NCI-H524 treated with DMSO at 0.1 percent for 48 hours (cell line): ENCODE results near the gene AP1S1.
"Not testable (repeated sequence)": the region's sequence is repeated elsewhere in the genome, so short reads cannot be mapped to it uniquely, and the experiment has no call there.

Experiments
- DNase-seq: peaks from one replicate; lab custom pipeline; 2025; lab: John Stamatoyannopoulos, UW

AP1S1 gene

DNA sequence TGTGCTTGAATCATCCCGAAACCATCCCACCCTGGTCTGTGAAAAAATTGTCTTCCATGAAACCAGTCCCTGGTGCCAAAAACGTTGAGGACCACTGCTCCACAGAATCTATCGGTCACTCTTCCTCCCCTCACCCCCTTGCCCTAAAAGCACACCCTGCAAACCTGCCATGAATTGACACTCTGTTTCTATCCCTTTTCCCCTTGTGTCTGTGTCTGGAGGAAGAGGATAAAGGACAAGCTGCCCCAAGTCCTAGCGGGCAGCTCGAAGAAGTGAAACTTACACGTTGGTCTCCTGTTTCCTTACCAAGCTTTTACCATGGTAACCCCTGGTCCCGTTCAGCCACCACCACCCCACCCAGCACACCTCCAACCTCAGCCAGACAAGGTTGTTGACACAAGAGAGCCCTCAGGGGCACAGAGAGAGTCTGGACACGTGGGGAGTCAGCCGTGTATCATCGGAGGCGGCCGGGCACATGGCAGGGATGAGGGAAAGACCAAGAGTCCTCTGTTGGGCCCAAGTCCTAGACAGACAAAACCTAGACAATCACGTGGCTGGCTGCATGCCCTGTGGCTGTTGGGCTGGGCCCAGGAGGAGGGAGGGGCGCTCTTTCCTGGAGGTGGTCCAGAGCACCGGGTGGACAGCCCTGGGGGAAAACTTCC is 28.2 kb upstream of the AP1S1 start:
- DNase-seq, result no peak

DNA sequence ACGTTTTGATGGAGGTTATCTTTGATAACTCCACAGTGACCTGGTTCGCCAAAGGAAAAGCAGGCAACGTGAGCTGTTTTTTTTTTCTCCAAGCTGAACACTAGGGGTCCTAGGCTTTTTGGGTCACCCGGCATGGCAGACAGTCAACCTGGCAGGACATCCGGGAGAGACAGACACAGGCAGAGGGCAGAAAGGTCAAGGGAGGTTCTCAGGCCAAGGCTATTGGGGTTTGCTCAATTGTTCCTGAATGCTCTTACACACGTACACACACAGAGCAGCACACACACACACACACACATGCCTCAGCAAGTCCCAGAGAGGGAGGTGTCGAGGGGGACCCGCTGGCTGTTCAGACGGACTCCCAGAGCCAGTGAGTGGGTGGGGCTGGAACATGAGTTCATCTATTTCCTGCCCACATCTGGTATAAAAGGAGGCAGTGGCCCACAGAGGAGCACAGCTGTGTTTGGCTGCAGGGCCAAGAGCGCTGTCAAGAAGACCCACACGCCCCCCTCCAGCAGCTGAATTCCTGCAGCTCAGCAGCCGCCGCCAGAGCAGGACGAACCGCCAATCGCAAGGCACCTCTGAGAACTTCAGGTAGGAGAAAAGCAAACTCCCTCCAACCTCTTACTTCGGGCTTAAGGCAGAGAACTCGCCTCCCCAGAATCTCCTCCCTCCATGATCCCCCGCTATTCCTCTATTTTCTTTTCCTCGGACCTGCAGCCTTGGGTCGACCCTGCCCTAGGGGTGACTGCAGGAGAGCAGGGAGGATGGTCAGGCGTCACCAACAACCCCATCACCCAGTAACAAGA is 27.4 kb upstream of the AP1S1 start, which contains the start of gene SERPINE1:
SERPINE1 (plus strand) TSS at position 454 of the 809 bp plus-strand sequence. CDS start 1,290 bp downstream, outside the sequence.
- no peak for DNase-seq

DNA sequence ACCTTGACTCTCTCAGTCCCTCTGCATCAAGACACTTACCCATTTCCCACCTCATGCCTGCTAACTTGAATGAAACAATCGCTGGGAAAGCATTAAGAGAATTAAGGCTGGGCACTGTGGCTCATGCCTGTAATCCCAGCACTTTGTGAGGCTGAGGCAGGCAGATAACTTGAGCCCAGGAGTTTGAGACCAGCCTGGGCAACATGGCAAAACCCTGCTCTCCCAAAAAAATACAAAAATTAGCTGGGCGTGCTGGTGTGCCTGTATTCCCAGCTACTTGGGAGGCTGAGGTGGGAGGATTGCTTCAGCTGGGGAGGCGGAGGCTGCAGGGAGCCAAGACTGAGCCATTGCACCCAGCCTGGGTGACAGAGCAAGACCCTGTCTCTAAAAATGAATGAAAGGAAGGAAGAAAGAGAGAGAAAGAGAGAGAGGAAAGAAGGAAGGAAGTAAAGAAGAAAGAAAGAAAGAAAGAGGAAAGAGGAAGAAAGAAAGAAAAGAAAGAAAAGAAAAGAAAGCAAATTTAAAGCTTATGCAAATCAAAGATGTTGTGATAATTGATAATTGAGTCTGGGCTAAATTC is 26.7 kb upstream of the AP1S1 start:
- no peak for DNase-seq

DNA sequence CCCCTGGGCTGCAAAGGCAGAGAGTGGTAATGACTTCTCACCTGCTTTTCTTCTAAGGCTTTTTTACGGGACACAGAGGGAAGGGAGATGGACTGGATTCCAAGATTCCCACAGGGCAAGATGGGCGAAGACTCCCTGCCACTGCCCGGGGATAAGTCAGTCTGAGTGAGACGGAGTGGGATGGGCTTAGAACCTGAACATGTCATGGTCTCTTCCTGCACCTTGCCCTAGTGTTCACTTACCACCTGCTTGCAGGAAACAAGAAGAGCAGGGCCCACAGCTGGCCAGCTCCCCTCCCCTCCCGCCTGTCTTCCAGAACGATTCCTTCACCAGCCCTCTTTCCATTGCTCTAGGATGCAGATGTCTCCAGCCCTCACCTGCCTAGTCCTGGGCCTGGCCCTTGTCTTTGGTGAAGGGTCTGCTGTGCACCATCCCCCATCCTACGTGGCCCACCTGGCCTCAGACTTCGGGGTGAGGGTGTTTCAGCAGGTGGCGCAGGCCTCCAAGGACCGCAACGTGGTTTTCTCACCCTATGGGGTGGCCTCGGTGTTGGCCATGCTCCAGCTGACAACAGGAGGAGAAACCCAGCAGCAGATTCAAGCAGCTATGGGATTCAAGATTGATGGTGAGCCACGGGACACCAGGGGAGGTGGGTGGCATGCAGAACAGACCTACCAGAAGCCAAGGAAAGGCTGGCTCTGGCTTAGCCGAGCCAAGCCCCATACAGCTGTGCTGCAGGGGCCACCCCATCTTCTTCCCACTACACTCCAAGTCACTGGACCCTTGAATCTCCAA is 26.0 kb upstream of the AP1S1 start:
- DNase-seq, result no peak

DNA sequence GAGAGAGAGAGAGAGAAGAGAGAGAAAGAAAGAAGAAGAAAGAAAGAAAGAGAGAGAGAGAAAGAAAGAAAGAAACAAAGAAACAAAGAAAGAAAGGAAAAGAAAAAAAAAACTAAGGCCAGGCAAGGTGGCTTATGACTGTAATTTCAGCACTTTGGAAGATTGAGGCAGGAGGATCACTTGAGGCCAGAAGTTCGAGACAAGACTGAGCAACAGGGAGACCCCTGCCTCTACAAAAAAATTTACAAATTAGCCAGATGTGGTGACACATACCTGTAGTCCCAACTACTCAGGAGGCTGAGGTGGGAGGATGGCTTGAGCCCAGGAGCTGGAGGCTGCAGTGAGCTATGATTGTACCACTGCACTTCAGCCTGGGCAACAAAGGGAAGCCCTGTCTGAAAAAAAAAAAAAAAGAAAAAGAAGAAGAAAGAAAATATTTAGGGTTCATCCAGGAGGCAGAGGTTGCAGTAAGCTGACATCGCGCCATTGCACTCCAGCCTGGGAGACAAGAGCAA is 24.6 kb upstream of the AP1S1 start:
- DNase-seq, result no peak

DNA sequence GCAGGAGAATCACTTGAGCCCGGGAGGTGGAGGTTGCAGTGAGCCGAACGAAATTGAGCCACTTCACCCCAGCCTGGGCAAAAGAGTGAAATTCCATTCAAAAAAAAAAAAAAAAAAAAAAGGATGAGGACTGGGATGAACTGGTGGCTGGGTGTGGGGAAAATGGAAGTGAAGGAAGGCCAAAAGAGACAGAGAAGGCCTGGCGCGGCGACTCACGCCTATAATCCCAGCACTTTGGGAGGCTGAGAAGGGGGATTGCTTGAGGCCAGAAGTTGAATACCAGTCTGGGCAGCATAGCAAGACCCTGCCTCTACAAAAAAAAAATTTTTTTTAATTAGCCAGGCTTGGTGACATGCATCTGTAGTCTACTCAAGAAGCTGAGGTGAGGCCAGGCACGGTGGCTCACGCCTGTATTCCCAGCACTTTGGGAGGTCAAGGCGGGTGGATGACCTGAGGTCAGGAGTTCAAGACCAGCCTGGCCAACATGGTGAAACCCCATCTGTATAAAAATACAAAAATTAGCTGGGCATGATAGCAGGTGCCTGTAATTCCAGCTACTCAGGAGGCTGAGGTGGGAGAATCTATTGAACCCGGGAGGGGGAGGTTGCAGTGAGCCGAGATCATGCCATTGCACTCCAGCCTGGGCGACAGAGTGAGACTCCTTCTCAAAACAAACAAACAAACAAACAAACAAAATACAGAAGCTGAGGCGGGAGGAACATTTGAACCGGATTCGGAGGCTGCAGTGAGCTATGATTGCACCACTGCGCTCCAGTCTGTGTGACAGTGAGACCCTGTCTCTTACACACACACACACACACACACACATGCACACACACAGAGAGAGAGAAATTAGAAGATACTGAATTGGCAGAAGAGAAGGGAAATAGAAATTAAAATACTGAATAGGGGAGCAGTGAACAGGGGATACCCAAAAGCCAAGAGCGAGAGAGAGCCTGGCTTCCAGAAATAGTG is 21.4 kb upstream of the AP1S1 start:
- DNase-seq, result not testable (repeated sequence)

DNA sequence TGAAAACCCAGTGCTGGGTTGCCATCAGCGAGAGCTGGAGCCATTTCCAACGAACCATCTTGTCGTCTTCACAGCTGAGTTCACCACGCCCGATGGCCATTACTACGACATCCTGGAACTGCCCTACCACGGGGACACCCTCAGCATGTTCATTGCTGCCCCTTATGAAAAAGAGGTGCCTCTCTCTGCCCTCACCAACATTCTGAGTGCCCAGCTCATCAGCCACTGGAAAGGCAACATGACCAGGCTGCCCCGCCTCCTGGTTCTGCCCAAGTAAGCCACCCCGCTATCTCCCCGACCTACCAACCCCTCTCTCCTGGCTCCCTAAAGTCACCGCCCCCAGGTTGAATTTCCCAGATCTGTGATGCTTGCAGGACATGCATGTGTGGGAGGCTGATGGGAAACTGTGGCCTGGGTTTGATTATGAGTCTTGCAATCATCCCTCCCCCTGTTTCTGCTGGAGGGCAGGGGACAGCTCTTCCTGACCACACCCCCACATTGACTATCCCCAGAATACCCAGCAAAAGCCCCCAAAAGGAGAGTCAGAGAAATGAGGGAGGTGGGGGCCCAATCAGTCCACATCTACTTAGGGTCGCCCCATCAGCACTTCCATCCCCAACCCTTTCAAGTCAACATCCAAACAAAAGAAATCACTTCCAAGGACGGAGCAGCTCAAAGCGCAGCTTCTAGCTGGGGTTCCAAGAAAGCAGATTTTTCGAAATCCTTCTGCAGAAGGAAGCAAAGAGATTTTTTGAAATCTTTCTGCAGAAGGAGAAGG is 20.5 kb upstream of the AP1S1 start:
- DNase-seq, result no peak

DNA sequence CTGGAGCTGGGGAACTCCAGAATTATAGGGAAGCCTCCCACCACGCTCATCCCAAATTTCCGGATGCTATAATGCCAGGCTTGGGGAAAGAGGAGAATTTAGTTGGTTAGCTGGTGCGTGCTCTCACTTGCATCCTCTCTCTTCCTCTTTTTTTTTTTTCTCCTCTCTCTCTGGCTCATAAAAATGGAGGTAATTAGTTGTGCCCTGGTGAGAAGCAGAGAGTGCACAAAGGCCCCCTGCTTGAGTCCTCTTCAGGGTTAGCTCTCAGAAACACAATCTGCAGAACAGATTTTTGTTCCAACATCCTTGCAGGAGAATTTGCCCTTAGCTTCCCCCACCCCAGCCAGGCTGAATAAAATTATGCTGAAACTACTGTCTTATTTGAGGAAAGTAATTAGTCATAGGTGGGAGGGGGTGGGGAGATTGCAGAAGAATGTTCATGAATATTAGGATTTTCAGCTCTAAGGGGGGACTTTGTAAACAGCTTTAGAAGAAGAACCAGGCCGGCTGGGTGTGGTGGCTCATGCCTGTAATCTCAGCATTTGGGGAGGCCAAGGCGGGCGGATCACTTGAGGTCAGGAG is 19.8 kb upstream of the AP1S1 start:
- DNase-seq, result no peak

DNA sequence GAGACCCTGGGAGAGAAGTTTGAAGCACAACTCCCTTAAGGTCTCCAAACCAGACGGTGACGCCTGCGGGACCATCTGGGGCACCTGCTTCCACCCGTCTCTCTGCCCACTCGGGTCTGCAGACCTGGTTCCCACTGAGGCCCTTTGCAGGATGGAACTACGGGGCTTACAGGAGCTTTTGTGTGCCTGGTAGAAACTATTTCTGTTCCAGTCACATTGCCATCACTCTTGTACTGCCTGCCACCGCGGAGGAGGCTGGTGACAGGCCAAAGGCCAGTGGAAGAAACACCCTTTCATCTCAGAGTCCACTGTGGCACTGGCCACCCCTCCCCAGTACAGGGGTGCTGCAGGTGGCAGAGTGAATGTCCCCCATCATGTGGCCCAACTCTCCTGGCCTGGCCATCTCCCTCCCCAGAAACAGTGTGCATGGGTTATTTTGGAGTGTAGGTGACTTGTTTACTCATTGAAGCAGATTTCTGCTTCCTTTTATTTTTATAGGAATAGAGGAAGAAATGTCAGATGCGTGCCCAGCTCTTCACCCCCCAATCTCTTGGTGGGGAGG is 16.5 kb upstream of the AP1S1 start:
- no peak for DNase-seq

DNA sequence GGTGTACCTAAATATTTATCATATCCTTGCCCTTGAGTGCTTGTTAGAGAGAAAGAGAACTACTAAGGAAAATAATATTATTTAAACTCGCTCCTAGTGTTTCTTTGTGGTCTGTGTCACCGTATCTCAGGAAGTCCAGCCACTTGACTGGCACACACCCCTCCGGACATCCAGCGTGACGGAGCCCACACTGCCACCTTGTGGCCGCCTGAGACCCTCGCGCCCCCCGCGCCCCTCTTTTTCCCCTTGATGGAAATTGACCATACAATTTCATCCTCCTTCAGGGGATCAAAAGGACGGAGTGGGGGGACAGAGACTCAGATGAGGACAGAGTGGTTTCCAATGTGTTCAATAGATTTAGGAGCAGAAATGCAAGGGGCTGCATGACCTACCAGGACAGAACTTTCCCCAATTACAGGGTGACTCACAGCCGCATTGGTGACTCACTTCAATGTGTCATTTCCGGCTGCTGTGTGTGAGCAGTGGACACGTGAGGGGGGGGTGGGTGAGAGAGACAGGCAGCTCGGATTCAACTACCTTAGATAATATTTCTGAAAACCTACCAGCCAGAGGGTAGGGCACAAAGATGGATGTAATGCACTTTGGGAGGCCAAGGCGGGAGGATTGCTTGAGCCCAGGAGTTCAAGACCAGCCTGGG is 15.9 kb upstream of the AP1S1 start:
- DNase-seq, result no peak

DNA sequence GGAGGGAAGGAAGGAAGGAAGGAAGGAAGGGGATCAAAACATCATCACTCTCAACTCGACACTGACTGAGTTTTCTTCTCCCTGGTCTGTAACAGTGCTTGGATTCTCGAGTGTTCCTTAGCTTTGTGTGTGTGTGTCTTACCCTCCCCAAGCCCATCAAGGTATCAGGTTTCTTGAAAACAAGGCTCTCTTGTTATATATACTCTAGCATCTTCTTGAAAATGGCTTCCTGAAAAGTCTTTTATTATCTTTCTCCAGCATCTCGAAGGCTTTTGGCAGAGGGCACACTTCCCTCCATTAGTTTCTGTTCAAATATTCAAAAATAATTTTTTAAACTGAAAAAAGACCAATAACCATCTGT is 14.0 kb upstream of the AP1S1 start:
- no peak for DNase-seq

DNA sequence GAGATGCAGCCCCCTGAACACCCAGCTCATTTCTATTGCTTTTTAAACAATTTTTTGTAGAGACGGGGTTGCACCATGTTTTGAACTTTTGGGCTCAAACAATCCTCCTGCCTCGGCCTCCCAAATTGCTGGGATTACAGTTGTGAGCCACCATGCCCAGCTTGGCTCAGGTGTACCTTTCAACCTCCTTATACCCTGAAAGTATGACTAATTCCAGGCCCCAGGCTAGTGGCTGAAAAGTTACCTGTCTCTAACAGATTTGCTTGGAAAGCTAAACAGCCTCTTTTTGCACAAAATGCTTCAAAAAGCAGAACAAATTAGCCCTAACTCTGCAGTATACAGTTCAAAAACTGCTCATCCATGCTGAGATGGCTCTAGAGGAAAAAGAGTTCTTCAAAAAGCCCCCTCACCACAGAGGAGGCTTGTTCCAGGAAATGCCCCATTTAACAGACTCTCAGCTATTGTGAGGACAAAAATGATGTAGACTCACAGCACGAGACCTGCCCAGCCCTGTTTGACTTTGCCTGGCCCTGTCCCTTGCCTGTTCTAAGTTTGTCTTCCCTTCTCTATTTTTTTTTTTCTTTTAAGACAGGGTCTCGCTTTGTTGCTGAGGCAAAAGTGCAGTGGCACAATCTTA is 13.4 kb upstream of the AP1S1 start:
- DNase-seq, result no peak

DNA sequence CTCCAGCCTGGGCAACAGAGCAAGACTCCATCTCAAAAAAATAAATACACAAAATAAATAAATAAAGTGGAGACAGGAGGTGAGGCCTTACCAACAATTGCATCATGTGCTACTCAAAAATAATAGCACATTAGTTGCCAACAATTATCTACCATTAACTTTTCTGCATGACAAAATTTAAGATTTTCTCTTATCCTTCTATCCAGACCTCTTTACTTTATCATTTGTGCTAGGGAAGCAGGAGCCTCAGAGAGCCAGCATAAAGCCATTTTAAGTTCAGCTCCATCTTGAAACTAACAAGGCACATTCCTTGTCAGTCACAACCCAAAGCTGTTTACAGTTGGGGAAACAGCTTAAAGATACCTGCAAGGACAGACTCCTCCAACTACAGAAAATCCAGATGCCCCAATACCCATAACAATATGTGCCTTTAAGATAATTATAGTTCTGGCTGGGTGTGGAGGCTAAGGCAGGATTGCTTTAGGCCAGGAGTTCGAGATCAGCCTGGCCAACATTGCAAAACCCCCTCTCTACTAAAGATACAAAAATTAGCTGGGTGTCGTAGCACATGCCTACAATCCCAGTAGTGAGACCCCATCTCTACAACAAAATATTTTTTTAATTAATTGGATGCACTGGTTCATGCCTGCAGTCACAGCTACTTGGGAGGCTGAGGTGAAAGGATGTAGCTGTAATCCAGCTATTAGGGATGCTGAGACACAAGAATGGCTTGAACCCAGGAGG is 2.2 kb upstream of the AP1S1 start:
- DNase-seq, result no peak

DNA sequence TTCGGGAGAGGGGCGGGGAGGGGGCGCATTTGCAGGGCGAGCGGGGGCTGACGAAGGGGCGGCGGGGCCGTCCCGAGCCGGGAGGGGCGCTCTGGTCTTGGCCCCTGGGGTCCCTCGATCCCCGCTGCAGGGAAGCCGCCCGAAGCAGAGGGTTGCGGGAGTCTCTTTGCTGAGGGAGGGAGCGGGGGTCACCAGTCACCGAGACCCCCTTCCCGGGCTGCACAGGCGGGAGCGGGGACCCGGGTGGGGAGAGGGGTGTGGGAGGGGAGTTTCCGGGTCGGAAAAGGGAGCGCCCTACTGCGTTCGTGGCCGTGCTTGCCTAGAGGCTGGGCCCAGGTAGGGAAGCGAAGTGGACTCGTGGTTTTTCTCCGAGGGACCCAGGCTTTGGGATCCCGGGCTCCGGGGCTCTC is 422 bp downstream of the AP1S1 start:
- no peak for DNase-seq

DNA sequence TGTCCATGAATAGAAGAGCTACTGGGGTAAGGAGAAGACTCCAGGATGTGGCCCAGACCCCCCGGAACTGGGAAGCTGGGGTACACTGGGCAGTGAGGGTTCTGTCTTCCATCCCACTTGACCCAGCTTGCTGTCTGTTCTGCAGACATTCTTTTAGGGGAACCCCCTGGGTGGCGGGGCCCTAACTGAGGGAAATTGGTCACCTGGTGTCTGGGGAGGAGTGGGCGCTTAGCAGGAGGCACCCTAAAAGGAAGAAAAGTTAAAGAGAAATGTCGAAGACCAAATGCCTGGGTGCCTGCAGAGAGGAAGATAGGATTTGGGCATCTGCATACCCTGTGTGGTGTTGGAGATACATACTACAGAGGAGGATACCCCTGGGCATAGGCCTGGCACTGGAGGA is 1.0 kb downstream of the AP1S1 start:
- no peak for DNase-seq

DNA sequence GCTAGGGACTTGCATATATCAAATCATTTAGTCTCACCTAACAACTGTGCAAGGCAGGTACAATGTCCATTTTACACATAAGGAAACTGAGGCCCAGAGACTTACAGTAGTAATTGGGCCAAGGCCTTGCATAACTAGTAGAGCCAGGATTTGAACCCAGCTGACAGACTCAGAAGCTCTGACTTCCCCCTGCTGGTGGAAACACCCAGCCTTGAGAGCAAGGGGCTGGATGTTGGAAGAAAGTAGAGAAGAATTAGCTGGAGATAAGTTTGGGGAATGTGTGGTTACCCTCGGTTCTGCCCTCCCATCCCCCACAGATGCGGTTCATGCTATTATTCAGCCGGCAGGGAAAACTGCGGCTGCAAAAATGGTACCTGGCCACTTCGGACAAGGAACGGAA is 2.0 kb downstream of the AP1S1 start:
- no peak for DNase-seq

DNA sequence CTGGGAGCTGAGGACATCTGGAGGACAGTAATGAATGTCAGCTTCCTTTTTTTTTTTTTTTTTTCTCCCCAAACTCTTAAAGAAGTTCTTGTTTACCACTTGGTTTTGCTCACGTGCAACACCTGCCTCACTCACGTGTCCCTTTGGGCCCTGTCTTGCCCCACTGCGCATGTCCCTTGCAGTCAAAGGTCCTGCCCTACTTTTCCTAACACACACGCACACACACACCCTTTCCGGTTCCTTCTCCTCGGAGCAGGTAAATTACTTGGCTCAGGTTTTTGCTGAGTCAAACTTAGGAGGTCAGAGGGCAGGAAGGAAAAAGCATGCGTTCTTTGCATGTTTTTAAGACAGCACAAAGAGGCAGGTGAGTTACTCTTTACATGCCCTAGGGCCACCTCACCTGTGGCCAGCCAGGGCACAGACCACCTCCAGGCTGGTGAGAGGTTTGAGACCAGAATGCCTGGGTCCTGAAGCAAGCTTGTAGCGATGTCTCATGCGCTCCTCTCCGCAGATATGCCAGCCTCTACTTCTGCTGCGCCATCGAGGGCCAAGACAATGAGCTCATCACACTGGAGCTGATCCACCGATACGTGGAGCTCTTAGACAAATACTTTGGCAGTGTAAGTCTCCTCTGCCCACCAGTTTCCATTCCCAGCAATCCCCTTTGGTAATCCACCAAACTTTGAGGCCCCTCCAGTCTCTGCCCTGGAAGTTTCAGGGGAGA is 2.8 kb downstream of the AP1S1 start:
- no peak for DNase-seq
